GM19397 (cell line): ENCODE data around the gene RGPD6.
"Not testable (repeated sequence)": the region's sequence is repeated elsewhere in the genome, so short reads cannot be mapped to it uniquely, and the experiment has no call there.

ENCODE experiments used
- ATAC-seq: cut with Tn5 transposase; IDR thresholded peaks from one replicate; pipeline ENCODE4 v1.9.1; 2021; ENCODE audit warnings: mild to moderate bottlenecking, moderate library complexity; ENCODE audit not compliant: unreplicated experiment

The RGPD6 gene

DNA sequence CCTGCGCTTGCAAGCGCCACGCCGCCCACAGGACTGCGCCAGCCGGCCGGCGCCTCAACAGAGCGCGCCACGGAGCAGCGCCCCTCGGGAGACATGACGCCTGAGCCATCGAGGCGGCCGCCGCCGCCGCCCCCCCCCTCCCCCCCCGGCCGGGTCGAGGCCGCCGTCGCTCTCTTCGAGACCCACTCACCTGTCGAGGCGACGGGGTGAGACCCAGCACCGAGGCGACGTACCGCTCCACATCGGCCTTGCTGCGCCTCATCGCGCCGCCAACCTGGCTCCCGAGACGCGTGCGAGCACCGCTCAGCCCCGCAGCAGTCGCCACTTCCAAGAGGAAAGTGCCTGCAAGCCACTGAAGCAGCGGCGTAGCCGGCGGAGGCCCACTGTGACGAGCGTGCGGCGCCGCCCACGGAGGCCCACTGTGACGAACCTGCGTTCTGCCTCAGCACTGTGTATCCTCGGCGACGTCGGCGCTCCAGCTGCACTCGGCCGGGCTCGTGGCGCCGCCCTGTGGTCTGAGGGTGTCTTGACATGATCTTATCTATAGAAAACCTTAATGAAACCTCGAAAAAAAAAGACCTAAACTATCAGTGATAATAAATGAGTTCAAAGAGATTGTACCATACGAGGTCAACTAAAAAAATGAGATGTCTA is at the start of gene RGPD6:
RGPD6 (minus strand) TSS at position 460 of the 654 bp plus-strand sequence; CDS start at position 262, 198 bp downstream.
- peak; percentile 99 for ATAC-seq

GRCh38 chr2:110619326-110619939 is 42.4 kb upstream of the RGPD6 start:
- ATAC-seq = not testable (repeated sequence)

GRCh38 chr2:110613927-110614326 is 36.9 kb upstream of the RGPD6 start:
- not testable (repeated sequence) for ATAC-seq

DNA sequence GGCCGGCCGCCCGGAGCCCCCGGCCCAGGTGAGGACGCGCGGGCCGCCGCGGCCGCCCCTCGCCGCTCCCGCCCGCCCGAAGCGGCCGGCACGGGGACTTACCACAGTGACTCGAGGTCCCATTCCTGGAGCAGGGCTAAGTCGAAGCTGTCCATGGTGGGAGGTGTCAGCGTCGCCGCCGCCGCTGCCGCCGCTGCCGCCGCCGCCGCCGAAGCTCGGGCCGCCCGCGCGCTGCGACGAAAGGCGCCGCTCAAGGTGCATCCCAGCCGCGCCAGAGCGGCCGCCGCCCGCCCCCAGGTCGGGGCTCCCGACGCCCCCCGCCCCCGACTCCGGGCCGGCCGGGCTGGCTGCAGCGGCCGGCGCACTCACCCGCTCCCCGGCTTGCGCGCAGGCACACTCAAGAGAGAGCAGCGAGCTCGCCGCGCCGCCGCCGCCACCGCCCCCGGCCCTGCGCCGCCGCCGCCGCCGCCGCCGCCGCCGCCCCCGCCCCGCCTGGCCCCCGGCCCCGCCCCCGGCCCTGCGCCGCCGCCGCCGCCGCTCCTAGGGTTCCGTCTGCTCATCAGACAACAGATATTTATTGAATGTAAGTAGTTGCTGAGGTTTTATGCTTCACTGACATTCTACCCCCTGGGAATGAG is 33.7 kb upstream of the RGPD6 start:
- ATAC-seq = not testable (repeated sequence)

DNA sequence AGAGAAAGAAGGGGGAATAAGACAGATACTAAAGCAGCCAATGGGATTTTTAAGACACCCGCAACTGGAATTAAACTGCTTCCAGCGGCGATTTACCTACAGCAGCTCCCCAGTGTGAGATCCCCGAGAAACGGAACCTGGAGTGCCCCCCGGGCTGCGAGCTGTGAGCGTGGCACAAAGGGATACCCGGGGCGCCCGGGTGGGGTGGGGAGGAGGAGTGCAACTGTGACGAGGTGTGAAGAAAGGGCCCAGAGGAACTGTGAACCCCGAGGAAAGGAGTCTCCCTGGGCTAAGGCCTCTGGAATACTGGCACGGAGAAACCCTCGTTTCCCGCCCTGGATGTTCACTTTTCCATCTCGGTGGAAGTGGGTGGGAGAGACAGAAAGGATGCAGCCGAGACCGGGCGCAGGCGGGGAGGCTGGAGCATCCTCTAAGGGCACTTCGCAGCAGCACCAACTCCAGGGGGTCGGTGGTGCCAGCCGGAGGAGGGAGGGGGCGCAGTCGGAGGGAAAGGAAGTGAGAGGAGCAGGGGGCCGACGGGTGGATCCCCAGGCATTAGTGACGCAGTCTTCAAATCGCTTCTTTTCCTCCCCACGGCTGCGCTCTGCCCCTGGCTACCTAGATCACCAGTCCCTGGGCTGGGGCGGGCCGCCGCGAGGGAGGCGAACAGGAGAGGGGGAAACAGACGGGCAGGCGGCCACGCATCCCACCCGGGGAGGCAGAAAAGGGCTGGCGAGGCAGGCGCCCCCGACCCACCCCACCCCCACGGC is 33.0 kb upstream of the RGPD6 start:
- ATAC-seq = not testable (repeated sequence)

GRCh38 chr2:110608788-110609502 is 31.9 kb upstream of the RGPD6 start:
- not testable (repeated sequence) for ATAC-seq

DNA sequence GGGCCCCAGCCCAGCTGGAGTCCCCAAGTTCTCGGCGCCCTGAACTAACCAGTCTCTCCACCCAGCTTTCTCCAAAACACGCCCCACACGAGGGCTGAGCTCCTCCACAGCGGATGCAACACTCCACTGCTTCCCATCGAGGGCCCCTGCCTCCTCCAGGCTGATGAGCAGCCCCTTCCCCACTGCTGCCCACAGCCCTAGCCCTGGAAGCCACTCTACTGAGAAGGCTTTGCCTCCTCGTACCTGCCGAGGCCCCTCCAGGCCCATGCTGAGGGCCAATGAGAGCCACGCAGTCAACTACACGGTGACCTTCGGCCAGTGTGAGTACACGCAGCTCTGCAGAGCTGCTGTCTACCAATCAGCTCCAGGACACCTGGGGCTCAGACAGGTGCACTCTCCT is 28.0 kb upstream of the RGPD6 start:
- not testable (repeated sequence) for ATAC-seq

DNA sequence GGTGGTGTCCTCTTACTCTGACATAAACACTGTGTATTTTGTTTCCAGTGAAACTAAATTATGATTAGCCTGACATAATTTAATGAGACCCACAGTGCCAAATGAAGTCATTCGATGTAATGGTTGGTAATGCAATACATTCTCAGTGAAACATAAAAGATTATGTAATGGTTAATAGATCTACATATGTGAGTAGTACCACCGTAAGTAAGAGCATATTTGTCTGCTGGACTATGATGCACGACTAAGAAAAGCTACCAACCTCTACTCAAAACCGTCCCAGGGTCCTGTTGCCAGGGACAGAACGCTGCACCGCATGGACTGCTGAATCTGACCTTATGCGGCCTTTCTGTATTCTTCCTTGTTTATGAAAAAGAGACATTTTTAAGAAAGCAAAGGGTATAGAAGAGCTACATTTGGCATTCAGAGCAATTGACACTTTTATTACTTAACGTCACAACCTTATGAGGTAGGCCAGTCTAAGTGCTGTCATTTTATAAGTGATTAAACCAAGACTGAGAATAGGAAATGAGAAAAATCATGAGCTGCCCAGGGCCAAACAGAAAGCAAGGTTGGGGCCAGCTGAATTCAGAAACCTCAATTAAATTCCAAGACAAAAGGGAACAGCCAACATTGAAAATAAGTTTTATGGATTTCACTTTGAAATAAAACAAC is 27.0 kb upstream of the RGPD6 start:
- ATAC-seq = not testable (repeated sequence)

GRCh38 chr2:110602139-110602538 is 25.1 kb upstream of the RGPD6 start:
- ATAC-seq = not testable (repeated sequence)

DNA sequence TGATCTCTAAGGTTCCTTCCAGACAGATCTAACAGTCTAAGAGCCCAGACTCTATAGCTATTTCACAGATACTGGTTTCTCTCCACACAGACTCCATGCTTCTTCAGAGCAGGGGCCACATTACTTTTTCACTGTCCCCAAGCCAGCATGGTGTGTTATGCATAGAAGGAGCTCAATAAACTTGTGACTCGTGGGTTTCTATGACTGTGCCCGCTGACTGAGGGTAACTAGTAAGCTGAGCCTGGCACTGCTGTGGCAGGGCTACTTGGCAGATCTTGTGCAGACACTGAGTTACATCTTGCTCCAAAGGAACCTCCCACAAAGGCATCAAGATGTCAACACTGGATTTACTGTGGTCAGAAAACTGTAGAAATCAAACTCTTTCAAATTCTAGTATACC is 15.0 kb upstream of the RGPD6 start:
- ATAC-seq = not testable (repeated sequence)

GRCh38 chr2:110589677-110590330 is 12.8 kb upstream of the RGPD6 start:
- not testable (repeated sequence) for ATAC-seq

DNA sequence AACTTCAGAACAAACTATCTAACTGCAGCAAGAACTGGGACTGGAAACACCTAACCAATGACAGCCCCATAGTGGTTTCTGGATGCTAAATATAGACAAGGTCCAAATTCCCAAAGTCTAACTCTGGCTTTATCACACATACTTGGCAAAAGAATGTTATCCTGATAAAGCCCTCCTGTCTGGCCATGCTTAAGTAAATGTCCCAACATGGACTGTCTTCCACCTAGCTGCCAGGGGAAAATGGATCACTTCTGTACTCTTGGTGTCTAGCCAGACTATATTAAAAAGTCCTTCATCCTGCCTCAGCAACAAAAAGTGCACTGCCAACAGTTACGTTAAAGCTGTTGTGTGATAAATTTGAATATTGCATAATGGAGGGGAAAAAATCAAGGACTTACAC is 11.5 kb upstream of the RGPD6 start:
- not testable (repeated sequence) for ATAC-seq

- not testable (repeated sequence) for ATAC-seq
Observed at GRCh38 chr2:110579216-110579965, 2.4 kb upstream of the RGPD6 start.

DNA sequence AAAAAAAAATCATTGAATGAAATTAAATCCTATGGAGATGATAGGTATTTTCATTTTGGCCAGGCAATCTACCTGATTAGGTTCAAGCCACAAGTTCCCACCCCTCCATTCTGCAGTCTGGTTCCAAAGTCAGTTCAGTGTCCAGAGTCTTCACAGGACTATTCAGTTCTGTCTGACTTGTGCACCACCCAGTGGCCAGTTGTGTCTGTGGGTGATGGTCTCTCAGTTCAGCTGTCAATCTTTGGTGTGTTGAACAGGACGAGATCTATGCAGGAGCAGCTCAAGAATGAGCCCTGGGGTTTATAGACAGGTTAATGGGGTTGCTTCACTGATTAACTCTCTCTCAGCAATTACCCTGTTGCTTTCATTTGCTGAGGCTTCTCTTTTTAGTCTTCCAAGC is 1.4 kb upstream of the RGPD6 start:
- peak; percentile 56 for ATAC-seq

- ATAC-seq = peak; percentile 86
Observed at GRCh38 chr2:110499755-110500377, 77.2 kb downstream of the RGPD6 start.

DNA sequence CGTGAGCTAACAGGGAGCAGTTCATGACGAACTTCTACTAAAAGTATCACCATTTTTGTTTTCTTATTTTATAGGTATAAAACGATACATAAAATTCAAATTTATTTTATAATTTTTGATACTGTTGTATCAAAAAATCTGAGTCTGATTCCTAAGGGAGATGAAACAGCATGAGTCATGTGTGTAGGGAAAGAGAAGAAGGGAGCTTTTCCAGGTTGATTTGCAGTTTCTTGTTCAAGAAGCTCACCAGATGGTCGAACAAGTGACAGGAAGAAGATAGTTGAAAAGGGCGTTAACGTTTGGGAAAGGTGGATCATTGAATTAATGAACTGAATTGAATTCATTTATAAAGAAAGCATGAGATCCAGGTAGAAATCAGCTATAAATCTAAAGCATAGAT is 81.0 kb downstream of the RGPD6 start:
- ATAC-seq = not testable (repeated sequence)

- not testable (repeated sequence) for ATAC-seq
Observed at GRCh38 chr2:110494488-110494887, 82.5 kb downstream of the RGPD6 start.

GRCh38 chr2:110488991-110489390 is 88.0 kb downstream of the RGPD6 start:
- not testable (repeated sequence) for ATAC-seq
